Skeletal muscle satellite cell (primary cell): Measurements from ENCODE around the gene ZCCHC10. TPM values are rescaled to one million over a fixed set of nuclear protein-coding genes. Genes with fewer than 3 reads are reported as not detected.

Experiments used
- H3K27me3 ChIP-seq: 2 replicates; pipeline ENCODE4 v1.7.0; 2013; ENCODE audit warnings: low read length; ENCODE audit not compliant: control insufficient read depth, insufficient read depth
- H3K36me3 ChIP-seq: 2 replicates; pipeline ENCODE4 v1.7.0; 2013; ENCODE audit warnings: mild to moderate bottlenecking, control low read depth, low read length; ENCODE audit not compliant: insufficient read depth
- H3K4me1 ChIP-seq: 2 replicates; pipeline ENCODE4 v1.7.0; 2013; ENCODE audit warnings: low read length; ENCODE audit not compliant: control insufficient read depth, insufficient read depth
- H3K4me2 ChIP-seq: 2 replicates; pipeline ENCODE4 v1.7.0; 2013; ENCODE audit warnings: mild to moderate bottlenecking, low read length
- H3K4me3 ChIP-seq: 2 replicates; pipeline ENCODE4 v1.7.0; 2013; ENCODE audit warnings: low read length
- H3K9ac ChIP-seq: 2 replicates; pipeline ENCODE4 v1.7.0; 2013; ENCODE audit warnings: mild to moderate bottlenecking, low read depth, low read length, moderate library complexity
- H3K9me3 ChIP-seq: replicated peaks from 2 replicates; pipeline ENCODE4 v1.7.0; 2013; ENCODE audit warnings: mild to moderate bottlenecking, control low read depth, low read length
- total RNA-seq: library from RNA; depleted of rRNA; stranded (reverse); fragments of >200 nt; gene quantifications from 2 replicates; pipeline ENCODE4 v1.2.3, GENCODE V29; 2012; rRNA removed

ZCCHC10 gene
- 9.0 and 10.4 TPM in 2 replicates for total RNA-seq

DNA sequence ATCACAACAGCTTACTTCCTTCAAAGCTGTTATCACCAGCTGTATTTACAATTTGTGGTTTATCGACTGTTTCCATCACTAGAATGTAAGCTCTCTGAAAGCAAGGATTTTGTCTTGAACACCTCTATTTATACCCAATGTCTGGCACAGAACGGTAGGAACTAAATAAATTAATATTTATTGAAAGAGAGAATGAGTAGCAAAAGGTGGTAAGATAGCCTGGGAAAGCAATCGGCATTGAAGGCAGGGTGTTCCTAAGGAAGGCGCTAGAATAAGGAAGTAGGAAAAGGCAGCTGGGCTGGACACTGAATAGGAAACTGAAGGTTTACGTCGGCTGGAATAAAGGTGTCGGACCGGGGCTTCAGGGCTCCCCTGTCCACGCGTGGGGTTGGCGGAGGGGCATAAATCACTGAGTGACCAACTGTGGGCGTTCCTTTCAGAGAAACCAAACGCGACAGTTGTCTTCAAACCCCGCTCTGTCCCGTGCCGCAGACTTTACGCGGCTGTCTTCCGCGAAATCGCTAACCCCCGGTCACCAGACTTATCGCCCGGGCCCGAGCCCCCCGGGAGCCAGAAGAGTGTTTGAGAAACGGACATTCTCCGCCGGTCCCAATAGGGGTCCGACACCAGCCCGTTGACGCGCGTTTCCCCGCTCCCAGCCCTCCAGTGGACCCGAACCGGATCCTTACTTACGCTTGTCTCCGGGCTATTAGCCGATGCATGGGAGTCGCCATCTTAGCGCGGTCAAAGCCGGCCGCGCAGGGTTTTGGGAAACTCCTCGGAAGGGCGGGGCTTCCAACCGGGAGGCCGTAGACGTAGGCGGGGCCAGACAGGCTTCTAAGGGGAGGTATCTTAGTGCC is at the start of gene ZCCHC10:
Gene ZCCHC10, minus strand, starts transcription at position 746 of the 860 bp plus-strand sequence. Its CDS starts 12 bp downstream, at position 734.
- Histone ChIP-seq H3K36me3 (no peaks in the 10 kb centered on the region), H3K4me1 (no peaks in the 10 kb centered on the region), H3K9me3 (no peaks in the 10 kb centered on the region), H3K9ac (peak within 1 kb of the TSS; percentile 98), H3K4me2 (peak within 1 kb of the TSS; percentile 79), H3K4me3 (peak within 1 kb of the TSS; percentile 96), H3K27me3 (no peaks in the 10 kb centered on the region)

DNA sequence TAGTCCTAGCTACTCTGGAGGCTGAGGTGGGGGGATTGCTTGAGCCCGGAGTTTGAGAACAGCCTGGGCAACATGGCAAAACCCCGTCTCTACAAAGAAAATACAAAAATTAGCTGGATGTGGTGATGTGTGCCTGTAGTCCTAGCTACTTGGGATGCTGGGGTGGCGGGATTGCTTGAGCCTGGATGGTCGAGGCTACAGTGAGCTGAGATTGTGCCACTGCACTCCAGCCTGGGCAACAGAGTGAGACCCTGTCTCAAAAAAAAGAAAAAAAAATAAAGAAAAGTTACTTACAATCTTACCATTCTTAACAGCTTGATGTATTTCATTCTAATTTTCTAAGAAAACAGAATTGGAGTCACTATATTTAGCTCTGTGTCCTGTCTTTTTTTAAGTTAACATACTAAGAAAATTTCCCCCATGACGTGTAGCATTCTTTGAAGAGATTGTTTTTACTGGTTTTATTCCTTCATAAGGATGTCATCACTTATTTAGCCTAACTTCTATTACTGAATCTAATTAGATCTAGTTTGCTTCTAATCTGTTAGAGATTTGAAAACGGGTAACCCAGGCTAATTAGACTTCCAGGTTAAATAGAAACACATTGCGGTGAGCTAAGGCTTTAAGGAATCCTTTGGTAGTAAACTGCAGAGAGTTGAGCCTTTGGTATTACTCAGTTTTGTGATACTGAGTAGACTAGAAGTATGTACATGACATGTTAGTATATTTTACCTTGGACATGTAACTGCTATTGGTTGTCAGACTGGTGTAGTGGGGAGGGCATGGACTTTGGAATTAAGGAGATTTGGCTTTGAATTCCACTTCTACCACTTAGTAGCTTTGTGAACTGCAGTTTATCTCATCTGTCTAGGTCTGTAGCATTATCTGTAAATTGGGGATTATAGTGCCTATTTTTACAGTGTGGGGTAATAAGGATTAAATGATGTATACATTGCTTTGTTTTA is 49.5 kb upstream of the ZCCHC10 start:
- no peak overlapping the region for H3K4me3 ChIP-seq
- H3K4me2 ChIP-seq: no peak overlapping the region
- no peaks in the 10 kb centered on the region for H3K9me3 ChIP-seq
- peaks cover 50% of the 10 kb centered on the region for H3K36me3 ChIP-seq
- peaks cover 2% of the 10 kb centered on the region for H3K4me1 ChIP-seq
- no peaks in the 10 kb centered on the region for H3K27me3 ChIP-seq
- H3K9ac ChIP-seq: no peak overlapping the region

DNA sequence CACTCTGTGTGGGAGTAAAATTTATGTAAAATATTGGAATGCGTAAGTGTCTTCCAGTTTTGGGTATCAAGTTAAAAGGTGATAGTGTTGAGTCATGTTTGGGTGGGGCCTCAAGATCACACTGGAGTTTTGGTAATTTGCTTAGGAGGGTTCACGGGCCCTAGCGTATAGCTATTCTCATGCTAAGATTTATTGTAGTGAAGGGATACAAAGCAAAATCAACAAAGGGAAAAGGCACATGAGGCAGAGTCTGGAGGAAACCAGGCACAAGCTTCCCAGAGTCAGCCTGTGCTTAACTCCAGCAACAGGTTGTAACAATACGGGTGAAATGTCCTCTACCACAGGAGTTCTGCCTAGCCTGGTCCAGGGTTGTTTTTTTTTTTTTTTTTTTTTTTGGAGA is 45.7 kb upstream of the ZCCHC10 start:
- H3K4me2 ChIP-seq: no peak overlapping the region
- no peaks in the 10 kb centered on the region for H3K9me3 ChIP-seq
- no peaks in the 10 kb centered on the region for H3K4me1 ChIP-seq
- H3K4me3 ChIP-seq: no peak overlapping the region
- H3K36me3 ChIP-seq: peaks cover 79% of the 10 kb centered on the region
- no peaks in the 10 kb centered on the region for H3K27me3 ChIP-seq
- H3K9ac ChIP-seq: no peak overlapping the region

DNA sequence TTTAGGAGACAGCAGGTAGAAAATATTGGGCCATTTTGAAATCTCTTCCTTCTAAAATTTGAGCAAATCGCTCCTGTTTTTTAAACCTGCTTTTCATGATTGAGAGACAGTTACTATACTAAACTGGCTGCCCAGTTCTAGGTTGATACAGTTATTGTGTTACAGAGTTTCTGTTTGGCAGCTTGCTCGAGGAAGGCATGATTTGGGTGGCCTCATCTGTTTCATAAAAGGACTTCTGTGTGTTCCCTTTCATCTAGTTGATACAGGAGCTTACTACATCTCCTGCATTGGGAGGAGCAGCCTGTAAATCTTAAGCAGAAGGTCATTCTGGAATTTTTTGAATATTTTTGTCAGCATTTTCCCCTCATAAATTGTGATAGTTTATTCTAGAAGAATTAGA is 39.7 kb upstream of the ZCCHC10 start:
- no peaks in the 10 kb centered on the region for H3K9me3 ChIP-seq
- no peak overlapping the region for H3K4me2 ChIP-seq
- H3K9ac ChIP-seq: no peak overlapping the region
- no peak overlapping the region for H3K4me3 ChIP-seq
- no peaks in the 10 kb centered on the region for H3K4me1 ChIP-seq
- no peaks in the 10 kb centered on the region for H3K27me3 ChIP-seq
- peaks cover 62% of the 10 kb centered on the region for H3K36me3 ChIP-seq

DNA sequence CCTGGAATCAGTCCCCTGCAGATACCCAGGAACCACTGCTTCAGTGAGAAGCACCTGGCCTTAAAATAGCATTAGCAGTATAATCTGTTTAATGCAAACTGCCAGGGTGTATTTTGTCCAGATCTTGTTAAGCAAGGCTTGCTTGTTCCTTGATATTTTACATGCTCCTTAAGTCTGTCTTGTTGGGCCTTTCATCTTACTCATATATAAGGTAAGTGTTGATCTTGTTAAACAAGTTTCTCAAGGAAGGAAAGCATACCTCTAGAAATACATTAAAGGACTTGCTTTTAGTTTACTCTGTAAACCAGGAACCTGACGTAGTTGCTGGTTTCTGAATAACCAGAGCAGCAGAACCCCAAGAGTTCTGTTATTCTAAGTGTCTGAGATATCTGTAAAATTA is 39.1 kb upstream of the ZCCHC10 start:
- no peak overlapping the region for H3K4me2 ChIP-seq
- H3K9ac ChIP-seq: no peak overlapping the region
- H3K4me1 ChIP-seq: no peaks in the 10 kb centered on the region
- no peaks in the 10 kb centered on the region for H3K27me3 ChIP-seq
- no peak overlapping the region for H3K4me3 ChIP-seq
- H3K9me3 ChIP-seq: no peaks in the 10 kb centered on the region
- peaks cover 57% of the 10 kb centered on the region for H3K36me3 ChIP-seq

DNA sequence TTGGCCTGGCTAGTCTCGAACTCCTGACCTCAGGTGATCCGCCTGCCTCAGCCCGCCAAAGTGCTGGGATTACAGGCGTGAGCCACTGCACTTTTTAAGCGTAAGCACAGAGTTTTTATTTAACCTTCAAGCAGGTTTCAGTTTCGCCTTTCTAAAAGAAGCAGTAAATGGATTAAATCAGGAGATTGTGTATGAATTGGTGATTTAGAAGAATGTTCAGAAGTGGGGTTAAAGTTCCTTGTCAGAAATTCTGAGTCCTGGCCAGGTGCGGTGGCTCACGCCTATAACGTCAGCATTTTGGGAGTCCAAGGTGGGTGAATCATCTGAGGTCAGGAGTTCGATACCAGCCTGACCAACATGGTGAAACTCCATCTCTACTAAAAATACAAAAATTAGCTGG is 37.6 kb upstream of the ZCCHC10 start:
- H3K4me1 ChIP-seq: no peaks in the 10 kb centered on the region
- H3K9ac ChIP-seq: no peak overlapping the region
- H3K9me3 ChIP-seq: no peaks in the 10 kb centered on the region
- no peak overlapping the region for H3K4me3 ChIP-seq
- H3K4me2 ChIP-seq: no peak overlapping the region
- H3K36me3 ChIP-seq: peaks cover 43% of the 10 kb centered on the region
- no peaks in the 10 kb centered on the region for H3K27me3 ChIP-seq

DNA sequence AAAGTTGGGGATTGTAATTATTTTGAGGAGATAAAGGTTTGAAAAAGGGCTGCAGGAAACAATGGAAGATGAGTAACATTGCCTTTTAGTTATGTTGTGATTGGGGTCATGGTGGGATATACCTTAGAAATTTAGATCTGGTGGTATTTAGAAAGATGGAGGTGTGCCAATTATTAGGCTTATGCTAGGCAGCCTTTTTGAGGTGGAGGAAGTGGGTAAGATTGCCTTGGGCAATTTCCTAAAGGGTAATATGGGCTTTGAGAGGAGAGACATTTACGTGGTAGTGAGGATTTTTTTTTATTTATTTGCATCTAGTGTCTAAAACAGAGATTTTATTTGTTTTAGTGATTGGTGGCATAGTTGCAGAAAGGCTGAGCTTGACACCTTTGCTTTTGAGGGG is 35.9 kb upstream of the ZCCHC10 start:
- no peak overlapping the region for H3K4me2 ChIP-seq
- peaks cover 26% of the 10 kb centered on the region for H3K36me3 ChIP-seq
- H3K4me3 ChIP-seq: no peak overlapping the region
- H3K27me3 ChIP-seq: no peaks in the 10 kb centered on the region
- H3K9me3 ChIP-seq: no peaks in the 10 kb centered on the region
- no peaks in the 10 kb centered on the region for H3K4me1 ChIP-seq
- no peak overlapping the region for H3K9ac ChIP-seq

DNA sequence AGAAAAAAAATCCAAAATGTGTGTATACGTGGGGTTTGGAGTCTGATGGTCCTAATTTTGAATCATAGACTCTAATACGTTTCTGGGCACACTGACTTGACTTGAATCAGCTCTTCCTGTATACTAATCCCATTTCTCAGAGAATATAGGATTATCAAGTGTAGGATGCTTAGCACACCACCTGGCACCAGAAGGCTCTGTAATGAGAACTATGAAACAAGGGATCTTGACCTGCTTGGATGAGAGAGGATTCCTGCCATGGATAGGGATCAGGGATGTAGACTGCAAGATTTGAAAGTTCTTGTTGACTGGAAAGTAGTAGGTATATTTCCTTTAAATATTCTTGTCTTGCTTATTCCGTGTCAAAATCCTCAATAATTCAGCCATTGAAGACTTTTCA is 33.3 kb upstream of the ZCCHC10 start:
- Histone ChIP-seq H3K4me2 (no peak overlapping the region), H3K4me3 (no peak overlapping the region), H3K4me1 (no peaks in the 10 kb centered on the region), H3K36me3 (peaks cover 3% of the 10 kb centered on the region), H3K9ac (no peak overlapping the region), H3K9me3 (no peaks in the 10 kb centered on the region), H3K27me3 (no peaks in the 10 kb centered on the region)

DNA sequence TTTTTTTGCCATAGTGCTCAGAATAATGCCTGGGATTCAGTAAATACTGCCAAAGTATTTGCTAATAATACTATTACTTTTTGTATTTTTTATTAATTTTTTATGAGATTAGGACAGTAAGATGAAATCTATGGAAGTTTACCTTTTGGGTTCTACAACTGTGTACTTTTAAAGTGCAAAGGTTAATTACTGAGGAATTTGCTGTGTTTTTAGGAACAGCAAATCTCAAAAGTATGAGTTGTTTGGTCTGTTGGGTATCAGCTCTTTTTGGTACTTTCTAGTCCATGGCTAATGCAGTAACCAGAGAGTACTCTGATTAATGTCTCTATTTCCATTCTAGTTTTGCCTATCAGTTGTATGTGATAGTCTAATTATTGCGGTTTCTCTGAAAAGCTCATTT is 30.5 kb upstream of the ZCCHC10 start:
- H3K9me3 ChIP-seq: no peaks in the 10 kb centered on the region
- no peaks in the 10 kb centered on the region for H3K27me3 ChIP-seq
- H3K36me3 ChIP-seq: no peaks in the 10 kb centered on the region
- H3K4me2 ChIP-seq: no peak overlapping the region
- no peak overlapping the region for H3K4me3 ChIP-seq
- peaks cover 8% of the 10 kb centered on the region for H3K4me1 ChIP-seq
- H3K9ac ChIP-seq: no peak overlapping the region

DNA sequence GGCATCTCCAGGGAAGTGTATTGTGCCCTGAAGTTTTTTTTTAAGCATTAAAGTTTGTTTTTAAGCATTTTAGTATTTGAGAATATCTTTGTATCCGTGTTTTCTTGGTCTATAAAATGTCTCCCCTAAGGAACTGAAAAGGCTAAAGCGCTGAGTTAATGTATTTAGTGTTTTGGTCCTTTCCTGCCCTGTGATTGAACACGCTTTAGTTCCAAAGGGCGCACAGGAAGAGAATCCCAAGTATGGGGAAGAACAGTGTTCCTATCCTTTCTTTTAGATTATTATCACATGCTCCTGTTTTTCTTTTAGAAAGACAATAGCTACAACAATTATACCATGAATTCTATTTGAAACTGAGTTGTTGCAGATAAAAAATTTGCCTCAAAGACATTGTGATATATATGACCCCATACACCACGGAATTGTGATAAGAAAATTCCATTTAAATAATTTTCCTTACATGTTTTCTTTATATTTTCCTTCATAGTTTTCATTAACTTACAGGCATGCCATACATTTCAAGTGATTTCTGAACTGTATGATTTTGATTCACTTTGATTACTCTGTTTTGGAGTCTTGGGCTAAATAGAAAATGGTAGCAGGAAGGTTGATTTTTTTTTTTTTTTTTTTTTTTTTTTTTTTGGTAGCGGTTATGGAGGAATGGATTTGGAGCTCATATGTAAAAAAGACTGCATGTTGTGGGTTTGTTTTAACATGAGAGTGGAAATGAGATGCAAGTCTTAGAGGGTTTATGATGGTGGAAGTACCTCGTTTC is 28.5 kb upstream of the ZCCHC10 start:
- Histone ChIP-seq H3K36me3 (no peaks in the 10 kb centered on the region), H3K9ac (no peak overlapping the region), H3K27me3 (no peaks in the 10 kb centered on the region), H3K4me3 (no peak overlapping the region), H3K4me2 (no peak overlapping the region), H3K9me3 (no peaks in the 10 kb centered on the region), H3K4me1 (peaks cover 18% of the 10 kb centered on the region)

DNA sequence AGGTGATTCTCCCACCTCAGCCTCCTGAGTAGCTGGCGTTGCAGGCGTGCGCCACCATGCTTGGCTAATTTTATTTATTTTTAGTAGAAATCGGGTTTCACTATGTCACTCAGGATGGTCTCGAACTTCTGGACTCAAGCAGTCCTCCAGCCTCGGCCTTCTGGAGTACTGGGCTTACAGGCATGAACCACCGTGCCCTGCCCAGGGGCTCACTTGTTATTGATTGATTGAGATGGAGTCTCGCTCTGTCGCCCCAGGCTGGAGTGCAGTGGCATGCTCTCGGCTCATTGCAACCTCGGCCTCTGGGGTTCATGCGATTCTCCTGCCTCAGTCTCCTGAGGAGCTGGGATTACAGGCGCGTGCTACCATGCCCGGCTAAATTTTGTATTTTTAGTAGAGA is 27.1 kb upstream of the ZCCHC10 start:
- Histone ChIP-seq H3K36me3 (no peaks in the 10 kb centered on the region), H3K4me1 (peaks cover 26% of the 10 kb centered on the region), H3K9me3 (no peaks in the 10 kb centered on the region), H3K4me3 (peak overlapping the region; percentile 93), H3K27me3 (no peaks in the 10 kb centered on the region), H3K9ac (peak overlapping the region; percentile 98), H3K4me2 (peak overlapping the region; percentile 82)
